AG04450 (cell line): ENCODE results near the gene VMAC. TPM values are rescaled to one million over a fixed set of nuclear protein-coding genes. Genes with fewer than 3 reads are reported as not detected.
A peak's percentile ranks its signal among the peaks of the same experiment; 100 is the strongest.

Experiments
- CTCF ChIA-PET: fragments of 300-600, 350-600 bp; formaldehyde crosslinking; extraction: SDS; loops from one replicate; lab custom pipeline; 2022; ENCODE audit warnings: antibody characterized with exemption, inconsistent platforms; lab: Charles Lee
- POLR2A ChIA-PET: fragments of 350-600 bp; formaldehyde crosslinking; extraction: SDS; loops from one replicate; lab custom pipeline; 2021; ENCODE audit warnings: antibody characterized with exemption, inconsistent platforms; lab: Yijun Ruan, JAX
- DNase-seq: peaks from one replicate; pipeline ENCODE4 v3.0.0-alpha.2; 2011; ENCODE audit warnings: low read depth, low spot score
- H3K27ac ChIP-seq: one replicate; pipeline ENCODE4 v1.5.1; 2012; ENCODE audit warnings: low read depth, low read length, control low read depth
- H3K27me3 ChIP-seq: one replicate; pipeline ENCODE4 v1.6.0; 2012; ENCODE audit warnings: low read length; ENCODE audit not compliant: control insufficient read depth, insufficient read depth
- H3K4me3 ChIP-seq: 2 replicates; pipeline ENCODE4 v1.5.1; 2011; ENCODE audit warnings: mild to moderate bottlenecking, low read depth, low read length, control low read depth
- H3K9me3 ChIP-seq: 2 replicates; pipeline ENCODE4 v1.5.1; 2012; ENCODE audit warnings: low read length; ENCODE audit not compliant: control insufficient read depth, insufficient read depth
- polyA plus RNA-seq: library from polyadenylated mRNA; depleted of rRNA; stranded (reverse); fragments of >200 nt; gene quantifications from 2 replicates; pipeline ENCODE4 v1.2.3, GENCODE V29; 2011
- TF ChIP-seq, protein P1 (sequence below): IDR thresholded peaks from 2 replicates; pipeline ENCODE4 v1.5.1; 2011; ENCODE audit warnings: low read depth, low read length, control low read depth, inconsistent platforms

The VMAC gene
- polyA plus RNA-seq, 1 experiment, result 2.5 TPM

GRCh38 chr19:5940260-5941208 lies 35.9 kb downstream of the VMAC start:
- DNase-seq, result no peak
- Histone ChIP-seq H3K9me3 (no peaks in the 10 kb centered on the region; the same call in 1 of the 2 replicates), H3K27ac (peak overlapping the region; percentile 11), H3K4me3 (no peak overlapping the region), H3K27me3 (no peaks in the 10 kb centered on the region)
- TF ChIP-seq, protein P1, sequence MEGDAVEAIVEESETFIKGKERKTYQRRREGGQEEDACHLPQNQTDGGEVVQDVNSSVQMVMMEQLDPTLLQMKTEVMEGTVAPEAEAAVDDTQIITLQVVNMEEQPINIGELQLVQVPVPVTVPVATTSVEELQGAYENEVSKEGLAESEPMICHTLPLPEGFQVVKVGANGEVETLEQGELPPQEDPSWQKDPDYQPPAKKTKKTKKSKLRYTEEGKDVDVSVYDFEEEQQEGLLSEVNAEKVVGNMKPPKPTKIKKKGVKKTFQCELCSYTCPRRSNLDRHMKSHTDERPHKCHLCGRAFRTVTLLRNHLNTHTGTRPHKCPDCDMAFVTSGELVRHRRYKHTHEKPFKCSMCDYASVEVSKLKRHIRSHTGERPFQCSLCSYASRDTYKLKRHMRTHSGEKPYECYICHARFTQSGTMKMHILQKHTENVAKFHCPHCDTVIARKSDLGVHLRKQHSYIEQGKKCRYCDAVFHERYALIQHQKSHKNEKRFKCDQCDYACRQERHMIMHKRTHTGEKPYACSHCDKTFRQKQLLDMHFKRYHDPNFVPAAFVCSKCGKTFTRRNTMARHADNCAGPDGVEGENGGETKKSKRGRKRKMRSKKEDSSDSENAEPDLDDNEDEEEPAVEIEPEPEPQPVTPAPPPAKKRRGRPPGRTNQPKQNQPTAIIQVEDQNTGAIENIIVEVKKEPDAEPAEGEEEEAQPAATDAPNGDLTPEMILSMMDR, result no peak
- ChIA-PET POLR2A (no interaction called here), CTCF (interaction anchor here (0.6 kb wide), 1 partner anchor 166 kb away, joined by 3 read pairs; no protein-coding TSS in a partner anchor)

DNA sequence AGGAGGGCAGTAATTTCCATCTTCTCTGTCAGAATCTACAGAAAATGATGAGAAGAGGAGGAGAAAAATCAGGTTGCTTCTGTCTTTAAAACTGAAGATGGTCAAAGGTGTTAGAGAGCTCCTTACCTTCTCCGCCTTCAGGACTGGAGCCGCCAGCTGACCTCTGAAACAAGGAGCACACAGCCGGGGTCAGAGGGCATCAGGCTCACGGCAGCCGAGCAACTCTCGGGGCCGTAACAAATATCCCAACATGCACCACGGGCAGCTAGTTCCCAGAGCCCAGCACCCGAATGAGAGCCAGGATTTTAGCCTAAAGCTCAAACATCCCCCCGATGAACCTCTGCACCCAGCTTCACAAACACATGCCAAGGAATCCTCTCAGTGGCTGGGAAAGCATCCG lies 37.0 kb downstream of the VMAC start:
- ChIA-PET CTCF (interaction anchor here (1.7 to 2.8 kb wide), 2 partner anchors 26 to 138 kb away, joined by 9 to 10 read pairs; no protein-coding TSS in a partner anchor), POLR2A (no interaction called here)
- H3K4me3 ChIP-seq, result no peak overlapping the region
- DNase-seq, result no peak
- no peaks in the 10 kb centered on the region for H3K27me3 ChIP-seq
- TF ChIP-seq, protein P1, result no peak
- H3K9me3 ChIP-seq, result no peaks in the 10 kb centered on the region; the same call in 1 of the 2 replicates
- H3K27ac ChIP-seq, result no peak overlapping the region

DNA sequence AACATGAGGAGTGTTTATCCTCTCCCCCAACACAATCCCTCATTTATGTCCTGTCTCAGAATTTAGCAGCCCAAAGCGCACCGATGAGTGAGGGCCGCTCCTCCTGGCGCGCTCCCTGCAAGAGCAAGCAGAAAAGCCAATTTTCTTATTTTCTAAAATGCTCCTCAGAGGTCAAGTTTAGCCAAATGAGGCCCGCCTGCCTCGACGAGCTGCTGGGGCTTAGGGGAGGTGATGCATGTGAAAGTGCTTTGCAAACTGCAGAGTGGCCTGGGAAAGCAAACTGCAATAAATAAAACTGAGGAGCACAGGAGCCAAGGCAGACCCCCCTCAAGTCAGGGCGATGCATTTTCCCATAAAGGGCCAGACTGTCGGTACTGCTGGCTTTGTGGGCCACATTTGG lies 38.4 kb downstream of the VMAC start:
- TF ChIP-seq, protein P1, result no peak
- Histone ChIP-seq H3K27me3 (no peaks in the 10 kb centered on the region), H3K27ac (peak overlapping the region; percentile 83), H3K9me3 (no peaks in the 10 kb centered on the region; the same call in 1 of the 2 replicates), H3K4me3 (no peak overlapping the region)
- POLR2A ChIA-PET, result interaction anchor here (0.9 kb wide), 1 partner anchor 19 kb away, joined by 3 read pairs; no protein-coding TSS in a partner anchor
- no peak for DNase-seq
- CTCF ChIA-PET, result interaction anchor here (1.3 to 2.8 kb wide), 3 partner anchors 25 to 139 kb away, joined by 4 to 10 read pairs (median 9); no protein-coding TSS in a partner anchor

DNA sequence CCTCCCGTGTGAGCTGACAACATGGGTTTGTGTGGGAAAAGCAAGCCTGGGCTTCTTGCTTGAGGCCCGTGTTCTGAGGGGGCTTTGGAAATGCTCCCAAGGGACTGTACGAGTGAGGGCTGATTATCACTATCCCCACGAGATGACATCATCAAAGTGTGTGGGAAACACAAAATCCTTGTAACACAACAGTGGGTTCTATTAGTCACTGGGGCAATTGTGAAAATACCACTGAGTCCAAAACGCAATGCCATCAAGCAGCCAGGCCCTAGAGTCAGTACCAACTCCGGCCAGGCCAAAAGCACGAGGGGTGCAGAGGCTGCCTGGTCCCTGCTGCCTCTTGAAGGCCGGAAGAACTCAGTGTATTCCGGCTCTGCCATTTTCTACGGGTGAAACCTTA lies 39.0 kb downstream of the VMAC start:
- no peak for DNase-seq
- TF ChIP-seq, protein P1, result no peak
- Histone ChIP-seq H3K27ac (peak overlapping the region; percentile 83), H3K4me3 (no peak overlapping the region), H3K9me3 (no peaks in the 10 kb centered on the region; the same call in 1 of the 2 replicates), H3K27me3 (no peaks in the 10 kb centered on the region)
- ChIA-PET CTCF (interaction anchor here (0.6 to 2.8 kb wide), 3 partner anchors 24 to 141 kb away, joined by 3 to 10 read pairs (median 4); no protein-coding TSS in a partner anchor), POLR2A (interaction anchor here (0.9 kb wide), 1 partner anchor 18 kb away, joined by 3 read pairs; no protein-coding TSS in a partner anchor)
